Loucy (cell line): Measurements from ENCODE around the gene FGD5.

Experiments
- H2AFZ ChIP-seq: fragments of 200-600 bp; sonication (generic); 2 replicates; pipeline ENCODE4 v1.6.0; 2016; ENCODE audit warnings: antibody characterized with exemption, mild to moderate bottlenecking, low read length, moderate library complexity
- H3F3A ChIP-seq: fragments of 200-600 bp; 2 replicates; pipeline ENCODE4 v1.6.0; 2016; ENCODE audit warnings: antibody characterized with exemption, low read depth, mild to moderate bottlenecking
- H3K27me3 ChIP-seq: fragments of 200-600 bp; sonication (generic); 2 replicates; pipeline ENCODE4 v1.6.1; 2014; ENCODE audit warnings: low read length, mild to moderate bottlenecking; ENCODE audit not compliant: insufficient read depth, poor library complexity, severe bottlenecking
- H3K36me3 ChIP-seq: fragments of 200-600 bp; sonication (generic); 2 replicates; pipeline ENCODE4 v1.6.1; 2016; ENCODE audit warnings: low read length; ENCODE audit not compliant: insufficient read depth
- H3K4me1 ChIP-seq: fragments of 200-600 bp; sonication (generic); 2 replicates; pipeline ENCODE4 v1.5.1; 2014; ENCODE audit warnings: low read length, mild to moderate bottlenecking; ENCODE audit not compliant: insufficient read depth, poor library complexity, severe bottlenecking
- H3K4me2 ChIP-seq: fragments of 200-600 bp; sonication (generic); 2 replicates; pipeline ENCODE4 v1.6.0; 2014; ENCODE audit warnings: antibody characterized with exemption, low read length, low read depth, mild to moderate bottlenecking; ENCODE audit not compliant: poor library complexity, severe bottlenecking
- H3K4me3 ChIP-seq: fragments of 200-600 bp; sonication (generic); 2 replicates; pipeline ENCODE4 v1.5.1; 2014; ENCODE audit warnings: low read length, mild to moderate bottlenecking, mixed read lengths; ENCODE audit not compliant: poor library complexity, severe bottlenecking
- H3K79me2 ChIP-seq: fragments of 200-600 bp; sonication (generic); 2 replicates; pipeline ENCODE4 v1.6.1; 2014; ENCODE audit warnings: low read length; ENCODE audit not compliant: insufficient read depth
- H3K9ac ChIP-seq: fragments of 200-600 bp; sonication (generic); 2 replicates; pipeline ENCODE4 v1.6.0; 2014; ENCODE audit warnings: mild to moderate bottlenecking, low read depth, low read length, moderate library complexity; ENCODE audit not compliant: poor library complexity, severe bottlenecking
- H3K9me2 ChIP-seq: fragments of 200-600 bp; sonication (generic); replicated peaks from 2 replicates; pipeline ENCODE4 v1.6.1; 2016; ENCODE audit warnings: low read depth, low read length, mixed read lengths
- H3K9me3 ChIP-seq: fragments of 200-600 bp; sonication (generic); 2 replicates; pipeline ENCODE4 v1.6.1; 2014; ENCODE audit warnings: mild to moderate bottlenecking, antibody characterized with exemption, low read length, low read depth; ENCODE audit not compliant: insufficient read depth
- H4K20me1 ChIP-seq: fragments of 200-600 bp; sonication (generic); 2 replicates; pipeline ENCODE4 v1.6.0; 2014; ENCODE audit warnings: antibody characterized with exemption, low read length, mild to moderate bottlenecking; ENCODE audit not compliant: insufficient read depth, poor library complexity, severe bottlenecking
- EZH2phosphoT487 ChIP-seq: fragments of 200-600 bp; IDR thresholded peaks from 2 replicates; pipeline ENCODE4 v1.6.1; 2018; ENCODE audit warnings: antibody characterized with exemption, mild to moderate bottlenecking, moderate library complexity, borderline replicate concordance
- TF ChIP-seq, protein P1 (sequence below): fragments of 200-600 bp; sonication (generic); conservative IDR thresholded peaks from 2 replicates; pipeline ENCODE4 v1.5.1; 2014; ENCODE audit warnings: mild to moderate bottlenecking, antibody characterized with exemption, low read length

Gene FGD5

DNA sequence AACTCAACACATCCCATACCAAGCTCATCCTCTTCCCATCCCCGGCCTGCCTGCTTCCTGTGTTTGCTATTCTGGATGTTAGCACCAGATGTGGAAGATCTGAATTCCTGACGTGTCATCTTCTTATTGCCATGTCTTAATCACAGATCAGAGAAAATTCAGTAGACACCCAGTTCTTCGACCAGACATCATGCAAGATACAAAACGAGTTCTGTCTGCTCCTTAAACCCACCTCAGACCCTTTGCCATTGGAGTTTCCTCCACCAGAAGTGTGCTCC, 52.0 kb downstream of the FGD5 start:
- TF ChIP-seq, protein P1, sequence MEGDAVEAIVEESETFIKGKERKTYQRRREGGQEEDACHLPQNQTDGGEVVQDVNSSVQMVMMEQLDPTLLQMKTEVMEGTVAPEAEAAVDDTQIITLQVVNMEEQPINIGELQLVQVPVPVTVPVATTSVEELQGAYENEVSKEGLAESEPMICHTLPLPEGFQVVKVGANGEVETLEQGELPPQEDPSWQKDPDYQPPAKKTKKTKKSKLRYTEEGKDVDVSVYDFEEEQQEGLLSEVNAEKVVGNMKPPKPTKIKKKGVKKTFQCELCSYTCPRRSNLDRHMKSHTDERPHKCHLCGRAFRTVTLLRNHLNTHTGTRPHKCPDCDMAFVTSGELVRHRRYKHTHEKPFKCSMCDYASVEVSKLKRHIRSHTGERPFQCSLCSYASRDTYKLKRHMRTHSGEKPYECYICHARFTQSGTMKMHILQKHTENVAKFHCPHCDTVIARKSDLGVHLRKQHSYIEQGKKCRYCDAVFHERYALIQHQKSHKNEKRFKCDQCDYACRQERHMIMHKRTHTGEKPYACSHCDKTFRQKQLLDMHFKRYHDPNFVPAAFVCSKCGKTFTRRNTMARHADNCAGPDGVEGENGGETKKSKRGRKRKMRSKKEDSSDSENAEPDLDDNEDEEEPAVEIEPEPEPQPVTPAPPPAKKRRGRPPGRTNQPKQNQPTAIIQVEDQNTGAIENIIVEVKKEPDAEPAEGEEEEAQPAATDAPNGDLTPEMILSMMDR, result no peak
- no peak for TF ChIP-seq EZH2phosphoT487
- no peaks in the 10 kb centered on the region for H3K9me2 ChIP-seq
- no peak overlapping the region for H2AFZ ChIP-seq
- H3K9me3 ChIP-seq, result no peaks in the 10 kb centered on the region
- no peak overlapping the region for H3K4me2 ChIP-seq
- no peaks in the 10 kb centered on the region for H3F3A ChIP-seq
- H3K4me1 ChIP-seq, result no peaks in the 10 kb centered on the region
- H4K20me1 ChIP-seq, result no peaks in the 10 kb centered on the region
- H3K36me3 ChIP-seq, result no peaks in the 10 kb centered on the region
- H3K79me2 ChIP-seq, result no peaks in the 10 kb centered on the region
- H3K9ac ChIP-seq, result no peak overlapping the region
- H3K27me3 ChIP-seq, result no peaks in the 10 kb centered on the region
- no peak overlapping the region for H3K4me3 ChIP-seq

GRCh38 chr3:14871456-14872200, 52.9 kb downstream of the FGD5 start:
- H3K36me3 ChIP-seq, result no peaks in the 10 kb centered on the region
- no peaks in the 10 kb centered on the region for H3K4me1 ChIP-seq
- no peak overlapping the region for H3K4me2 ChIP-seq
- no peaks in the 10 kb centered on the region for H3K9me2 ChIP-seq
- no peak overlapping the region for H3K9ac ChIP-seq
- H3K79me2 ChIP-seq, result no peaks in the 10 kb centered on the region
- H4K20me1 ChIP-seq, result no peaks in the 10 kb centered on the region
- H3K9me3 ChIP-seq, result no peaks in the 10 kb centered on the region
- H3K4me3 ChIP-seq, result no peak overlapping the region
- no peak for TF ChIP-seq EZH2phosphoT487
- TF ChIP-seq, protein P1, result no peak
- H3K27me3 ChIP-seq, result no peaks in the 10 kb centered on the region
- H2AFZ ChIP-seq, result no peak overlapping the region
- no peaks in the 10 kb centered on the region for H3F3A ChIP-seq

DNA sequence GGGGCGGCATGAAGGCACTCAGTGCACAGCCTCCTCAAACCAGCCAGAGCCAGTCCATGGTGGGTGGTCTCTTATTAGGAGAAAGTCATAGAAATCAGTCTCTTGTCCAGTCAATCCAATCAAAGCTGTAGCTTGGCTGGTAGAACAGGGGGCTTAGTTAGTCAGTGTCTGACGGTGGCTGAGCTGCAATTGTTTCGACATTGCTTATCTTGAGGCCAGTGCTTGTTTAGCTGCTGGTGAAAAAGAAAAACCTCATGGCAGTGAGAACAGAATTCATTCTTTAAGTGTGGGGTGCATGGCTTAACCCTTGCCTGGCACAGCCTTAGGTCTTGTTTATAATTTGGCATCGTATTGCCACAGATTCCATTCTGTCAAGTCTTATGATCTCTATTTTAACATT, 53.9 kb downstream of the FGD5 start:
- H3K79me2 ChIP-seq, result no peaks in the 10 kb centered on the region
- no peak overlapping the region for H3K4me3 ChIP-seq
- no peaks in the 10 kb centered on the region for H3K4me1 ChIP-seq

More for the DNA sequence above, 53.9 kb downstream of the FGD5 start:
- no peaks in the 10 kb centered on the region for H3K9me3 ChIP-seq
- H3F3A ChIP-seq, result no peaks in the 10 kb centered on the region
- no peak overlapping the region for H3K9ac ChIP-seq
- no peak overlapping the region for H3K4me2 ChIP-seq
- H3K27me3 ChIP-seq, result no peaks in the 10 kb centered on the region
- H3K36me3 ChIP-seq, result no peaks in the 10 kb centered on the region
- no peaks in the 10 kb centered on the region for H4K20me1 ChIP-seq
- H2AFZ ChIP-seq, result no peak overlapping the region
- H3K9me2 ChIP-seq, result no peaks in the 10 kb centered on the region
- TF ChIP-seq, protein P1, result no peak
- TF ChIP-seq EZH2phosphoT487, result no peak
